Measurements from ENCODE around the gene ZNF791. TPM values are rescaled to one million over a fixed set of nuclear protein-coding genes. Genes with fewer than 3 reads are reported as not detected.

The ZNF791 gene
- total RNA-seq, 1 experiment from 2014 or later = 26.0 TPM

DNA sequence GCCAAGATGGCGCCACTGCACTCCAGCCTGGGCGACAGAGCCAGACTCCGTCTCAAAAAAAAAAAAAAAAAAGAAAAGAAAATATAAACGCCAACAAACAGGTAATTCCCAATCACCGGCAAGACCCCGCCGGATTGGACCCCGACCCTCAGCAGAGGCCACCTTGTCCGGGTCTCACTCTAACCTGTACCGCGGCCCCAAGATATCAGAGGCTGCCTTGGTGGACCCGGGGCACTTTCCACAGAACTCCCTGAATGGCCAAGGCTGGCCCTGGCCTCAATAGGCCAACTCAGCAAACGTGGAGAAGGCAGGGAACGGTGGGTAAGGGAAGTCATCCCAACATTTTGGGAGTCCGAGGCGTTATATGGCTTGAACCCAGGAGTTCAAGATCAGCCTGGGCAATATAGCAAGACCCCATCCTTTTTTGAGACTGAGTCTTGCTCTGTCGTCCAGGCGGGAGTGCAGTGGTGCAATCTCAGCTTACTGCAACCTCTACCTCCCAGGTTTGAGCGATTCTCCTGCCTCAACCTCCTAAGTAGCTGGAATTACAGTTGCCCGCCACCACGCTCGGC, 28.0 kb downstream of the ZNF791 start:
- TF ChIP-seq EZH2 (IDR thresholded peaks at IDR 0.05; ENCODE audit: borderline replicate concordance, low read depth, low read length, poor library complexity, severe bottlenecking) = no peak
- TF ChIP-seq, protein P1, sequence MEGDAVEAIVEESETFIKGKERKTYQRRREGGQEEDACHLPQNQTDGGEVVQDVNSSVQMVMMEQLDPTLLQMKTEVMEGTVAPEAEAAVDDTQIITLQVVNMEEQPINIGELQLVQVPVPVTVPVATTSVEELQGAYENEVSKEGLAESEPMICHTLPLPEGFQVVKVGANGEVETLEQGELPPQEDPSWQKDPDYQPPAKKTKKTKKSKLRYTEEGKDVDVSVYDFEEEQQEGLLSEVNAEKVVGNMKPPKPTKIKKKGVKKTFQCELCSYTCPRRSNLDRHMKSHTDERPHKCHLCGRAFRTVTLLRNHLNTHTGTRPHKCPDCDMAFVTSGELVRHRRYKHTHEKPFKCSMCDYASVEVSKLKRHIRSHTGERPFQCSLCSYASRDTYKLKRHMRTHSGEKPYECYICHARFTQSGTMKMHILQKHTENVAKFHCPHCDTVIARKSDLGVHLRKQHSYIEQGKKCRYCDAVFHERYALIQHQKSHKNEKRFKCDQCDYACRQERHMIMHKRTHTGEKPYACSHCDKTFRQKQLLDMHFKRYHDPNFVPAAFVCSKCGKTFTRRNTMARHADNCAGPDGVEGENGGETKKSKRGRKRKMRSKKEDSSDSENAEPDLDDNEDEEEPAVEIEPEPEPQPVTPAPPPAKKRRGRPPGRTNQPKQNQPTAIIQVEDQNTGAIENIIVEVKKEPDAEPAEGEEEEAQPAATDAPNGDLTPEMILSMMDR (conservative IDR thresholded peaks at IDR 0.05; ENCODE audit: low read depth, low read length) = no peak
- intact Hi-C loops (cut with micrococcal nuclease; ENCODE audit: unreplicated experiment) = no loop called here
- BruUV-seq (replicated peaks) = no TSS peak
- Histone ChIP-seq H3K9me3 (ENCODE audit: low read depth, low read length, poor library complexity, severe bottlenecking) (no peaks in the 10 kb centered on the region), H3K27ac (ENCODE audit: low read depth, low read length, poor library complexity, severe bottlenecking) (no peak overlapping the region), H3K36me3 (ENCODE audit: insufficient read depth, low read length, poor library complexity, severe bottlenecking) (no peaks in the 10 kb centered on the region), H3K4me1 (ENCODE audit: insufficient read depth, low read length, poor library complexity, severe bottlenecking) (no peaks in the 10 kb centered on the region), H3K4me3 (ENCODE audit: low read depth, low read length, poor library complexity, severe bottlenecking) (no peak overlapping the region), H3K27me3 (replicated peaks; ENCODE audit: insufficient read depth, low read depth, low read length, poor library complexity) (no peaks in the 10 kb centered on the region)
- ChIA-PET CTCF (no interaction called here), POLR2A (ENCODE audit: low non-redundant PET) (no interaction called here)
- no peak for DNase-seq (ENCODE audit: low spot score)

DNA sequence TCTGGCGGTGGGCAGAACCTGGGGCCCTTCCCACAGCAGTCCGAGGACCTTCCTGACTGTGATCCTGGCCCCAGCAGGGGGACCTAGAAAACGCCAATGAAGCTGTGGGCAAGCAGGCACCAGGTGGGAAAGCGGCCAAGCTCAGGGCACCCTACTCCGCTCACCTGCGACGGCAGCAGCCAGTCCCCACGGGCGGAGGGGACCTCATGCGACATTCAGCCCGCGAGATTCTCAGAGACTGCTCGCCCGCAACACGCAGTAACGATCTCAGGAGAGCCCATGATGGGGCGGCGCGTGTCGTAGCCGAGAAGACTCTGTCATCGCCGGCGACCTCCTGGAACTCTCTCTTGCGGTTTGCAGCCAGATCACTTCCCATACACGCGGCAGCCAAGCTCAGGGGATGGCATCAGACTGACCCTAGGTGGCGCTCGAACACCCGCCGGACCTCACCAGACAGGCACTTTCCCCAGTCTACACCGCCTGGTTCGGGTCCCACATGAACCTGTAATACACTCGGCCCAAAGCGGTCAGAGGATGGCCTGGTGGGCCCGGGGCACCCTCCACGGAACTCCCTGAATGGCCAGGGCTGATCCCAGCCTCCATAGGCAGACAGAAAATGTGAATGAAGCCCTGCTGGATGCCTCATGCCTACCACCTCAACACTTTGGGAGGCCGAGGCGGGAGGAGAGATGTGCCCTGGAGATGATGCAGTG, 29.3 kb downstream of the ZNF791 start:
- peak; percentile 87 for DNase-seq (ENCODE audit: low spot score)
- intact Hi-C loops (cut with micrococcal nuclease; ENCODE audit: unreplicated experiment) = loop anchor here (10.0 kb wide), 1 partner anchor 755 kb away; the partner anchor contains the start of gene ZNF69
- H3K4me3 ChIP-seq (ENCODE audit: low read depth, low read length, poor library complexity, severe bottlenecking) = no peak overlapping the region
- no peaks in the 10 kb centered on the region for H3K9me3 ChIP-seq (ENCODE audit: low read depth, low read length, poor library complexity, severe bottlenecking)
- ChIA-PET CTCF (interaction anchor here (0.5 to 1.1 kb wide), 5 partner anchors 9 to 243 kb away, joined by 3 to 6 read pairs (median 4); partner anchors contain the start of genes MAN2B1 and WDR83), POLR2A (ENCODE audit: low non-redundant PET) (no interaction called here)
- TF ChIP-seq EZH2 (IDR thresholded peaks at IDR 0.05; ENCODE audit: borderline replicate concordance, low read depth, low read length, poor library complexity, severe bottlenecking) = no peak
- TF ChIP-seq, protein P1 (conservative IDR thresholded peaks at IDR 0.05; ENCODE audit: low read depth, low read length) = peak; percentile 93
- no peaks in the 10 kb centered on the region for H3K27me3 ChIP-seq (replicated peaks; ENCODE audit: insufficient read depth, low read depth, low read length, poor library complexity)
- no peaks in the 10 kb centered on the region for H3K36me3 ChIP-seq (ENCODE audit: insufficient read depth, low read length, poor library complexity, severe bottlenecking)
- BruUV-seq (replicated peaks) = no TSS peak
- no peaks in the 10 kb centered on the region for H3K4me1 ChIP-seq (ENCODE audit: insufficient read depth, low read length, poor library complexity, severe bottlenecking)
- no peak overlapping the region for H3K27ac ChIP-seq (ENCODE audit: low read depth, low read length, poor library complexity, severe bottlenecking)

DNA sequence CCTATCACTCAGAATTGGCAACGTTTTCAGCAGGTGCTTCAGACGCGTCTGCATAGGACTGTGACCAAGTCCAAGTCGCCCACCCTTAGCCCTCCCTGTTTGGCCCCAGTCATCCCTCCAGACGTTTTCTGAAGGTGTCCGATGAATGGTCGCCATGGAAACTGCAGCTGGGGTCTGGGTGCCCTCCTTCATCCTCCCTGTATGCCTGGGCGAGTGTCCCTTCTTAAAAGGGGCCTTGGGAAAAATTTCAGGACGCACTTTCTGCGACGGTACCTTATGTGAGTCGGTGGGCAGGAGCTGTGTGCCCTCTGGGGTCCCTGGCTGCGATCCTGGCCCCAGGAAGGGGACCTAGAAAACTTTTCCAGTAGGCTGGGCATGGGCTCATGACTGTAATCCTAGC, 30.7 kb downstream of the ZNF791 start:
- no peak overlapping the region for H3K4me3 ChIP-seq (ENCODE audit: low read depth, low read length, poor library complexity, severe bottlenecking)
- H3K36me3 ChIP-seq (ENCODE audit: insufficient read depth, low read length, poor library complexity, severe bottlenecking) = no peaks in the 10 kb centered on the region
- H3K4me1 ChIP-seq (ENCODE audit: insufficient read depth, low read length, poor library complexity, severe bottlenecking) = no peaks in the 10 kb centered on the region
- no peaks in the 10 kb centered on the region for H3K27me3 ChIP-seq (replicated peaks; ENCODE audit: insufficient read depth, low read depth, low read length, poor library complexity)
- TF ChIP-seq EZH2 (IDR thresholded peaks at IDR 0.05; ENCODE audit: borderline replicate concordance, low read depth, low read length, poor library complexity, severe bottlenecking) = no peak
- TF ChIP-seq, protein P1 (conservative IDR thresholded peaks at IDR 0.05; ENCODE audit: low read depth, low read length) = no peak
- intact Hi-C loops (cut with micrococcal nuclease; ENCODE audit: unreplicated experiment) = loop anchor here (10.0 kb wide), 1 partner anchor 757 kb away; the partner anchor contains the start of gene ZNF69
- ChIA-PET CTCF (no interaction called here), POLR2A (ENCODE audit: low non-redundant PET) (interaction anchor here (0.6 kb wide), 1 partner anchor 11 kb away, joined by 7 read pairs; no protein-coding TSS in a partner anchor)
- no peak for DNase-seq (ENCODE audit: low spot score)
- BruUV-seq (replicated peaks) = no TSS peak
- H3K9me3 ChIP-seq (ENCODE audit: low read depth, low read length, poor library complexity, severe bottlenecking) = no peaks in the 10 kb centered on the region
- no peak overlapping the region for H3K27ac ChIP-seq (ENCODE audit: low read depth, low read length, poor library complexity, severe bottlenecking)

All from A673 (cell line).